DND-41 (cell line): ENCODE measurements around the gene RAD23B.

ENCODE experiments used
- CTCF ChIP-seq: IDR thresholded peaks from 2 replicates; pipeline ENCODE4 v1.5.1; 2012; ENCODE audit warnings: borderline replicate concordance, low read length, moderate library complexity, mild to moderate bottlenecking; ENCODE audit not compliant: poor library complexity, severe bottlenecking; ENCODE audit errors: extremely low read depth
- EZH2 ChIP-seq: IDR thresholded peaks from 3 replicates; pipeline ENCODE4 v1.6.1; 2012; ENCODE audit warnings: borderline replicate concordance, low read depth, mild to moderate bottlenecking, moderate library complexity, low read length, inconsistent platforms; ENCODE audit not compliant: severe bottlenecking

- no peak for TF ChIP-seq CTCF
- no peak for TF ChIP-seq EZH2
Measured at GRCh38 chr9:107335331-107335730, 52.3 kb downstream of the RAD23B start.
